LNCAP (cell line): ENCODE measurements around the gene C3orf20.

Experiments
- TF ChIP-seq, protein P1 (sequence below): fragments of 450-650 bp; IDR thresholded peaks from 2 replicates; pipeline ENCODE4 v1.5.1; 2017; ENCODE audit warnings: mild to moderate bottlenecking

C3orf20 gene

DNA sequence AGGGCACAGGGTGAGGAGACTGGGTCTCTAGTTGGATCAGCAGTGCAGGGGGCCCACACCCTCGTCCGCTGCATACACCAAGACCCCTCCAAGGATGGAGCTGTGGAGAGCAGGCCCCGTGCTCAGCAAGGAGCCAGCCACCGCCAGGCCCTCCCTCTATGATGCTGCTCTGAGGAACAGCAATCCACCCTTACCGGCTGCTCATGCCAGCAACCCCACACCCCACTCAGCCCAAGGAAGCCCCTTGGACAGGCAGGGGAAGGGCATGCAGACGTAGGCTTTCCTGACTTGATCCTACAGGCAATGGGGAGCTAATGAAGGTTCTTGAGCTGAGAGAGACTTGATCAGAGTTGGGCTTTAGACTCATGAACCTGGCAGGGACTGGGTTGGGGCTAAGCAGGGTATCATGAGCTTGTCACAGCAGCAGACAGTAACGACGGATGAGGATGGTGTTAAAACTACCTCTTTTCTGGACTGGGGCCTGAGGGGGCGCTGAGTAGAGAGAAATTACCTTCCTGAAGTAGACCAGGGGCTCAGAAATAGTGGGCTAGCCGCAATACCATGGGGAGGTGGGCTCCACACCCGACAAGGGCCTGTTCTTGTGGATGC lies 93.3 kb downstream of the C3orf20 start:
- TF ChIP-seq, protein P1, sequence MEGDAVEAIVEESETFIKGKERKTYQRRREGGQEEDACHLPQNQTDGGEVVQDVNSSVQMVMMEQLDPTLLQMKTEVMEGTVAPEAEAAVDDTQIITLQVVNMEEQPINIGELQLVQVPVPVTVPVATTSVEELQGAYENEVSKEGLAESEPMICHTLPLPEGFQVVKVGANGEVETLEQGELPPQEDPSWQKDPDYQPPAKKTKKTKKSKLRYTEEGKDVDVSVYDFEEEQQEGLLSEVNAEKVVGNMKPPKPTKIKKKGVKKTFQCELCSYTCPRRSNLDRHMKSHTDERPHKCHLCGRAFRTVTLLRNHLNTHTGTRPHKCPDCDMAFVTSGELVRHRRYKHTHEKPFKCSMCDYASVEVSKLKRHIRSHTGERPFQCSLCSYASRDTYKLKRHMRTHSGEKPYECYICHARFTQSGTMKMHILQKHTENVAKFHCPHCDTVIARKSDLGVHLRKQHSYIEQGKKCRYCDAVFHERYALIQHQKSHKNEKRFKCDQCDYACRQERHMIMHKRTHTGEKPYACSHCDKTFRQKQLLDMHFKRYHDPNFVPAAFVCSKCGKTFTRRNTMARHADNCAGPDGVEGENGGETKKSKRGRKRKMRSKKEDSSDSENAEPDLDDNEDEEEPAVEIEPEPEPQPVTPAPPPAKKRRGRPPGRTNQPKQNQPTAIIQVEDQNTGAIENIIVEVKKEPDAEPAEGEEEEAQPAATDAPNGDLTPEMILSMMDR = no peak

GRCh38 chr3:14768881-14769280 lies 93.9 kb downstream of the C3orf20 start:
- TF ChIP-seq, protein P1 = no peak

- TF ChIP-seq, protein P1 = no peak
Observed at GRCh38 chr3:14769544-14770325, 94.8 kb downstream of the C3orf20 start.

DNA sequence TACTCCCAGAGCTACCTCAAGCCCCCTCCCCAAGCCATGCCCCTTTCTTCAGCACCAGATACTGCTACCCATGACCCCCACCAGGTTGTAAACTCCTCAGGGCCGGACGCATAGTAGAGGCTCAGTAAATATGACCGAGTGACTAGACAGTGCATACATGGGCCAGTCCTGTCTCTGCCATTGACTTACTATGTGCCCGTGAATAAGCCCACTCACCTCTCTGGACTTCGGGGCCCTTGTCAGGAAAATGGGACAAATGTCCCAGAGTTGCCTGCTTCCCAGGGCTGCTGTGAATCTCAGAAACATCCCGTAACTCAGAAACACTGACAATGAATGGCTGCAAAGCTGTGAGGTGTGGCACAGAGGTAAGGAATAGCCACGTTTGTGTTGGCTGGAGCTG lies 95.7 kb downstream of the C3orf20 start:
- TF ChIP-seq, protein P1 = no peak

- TF ChIP-seq, protein P1 = no peak
Observed at GRCh38 chr3:14771593-14772497, 96.9 kb downstream of the C3orf20 start.

GRCh38 chr3:14772533-14773138 lies 97.7 kb downstream of the C3orf20 start:
- TF ChIP-seq, protein P1 = no peak

- TF ChIP-seq, protein P1 = no peak
Observed at GRCh38 chr3:14773281-14773680, 98.3 kb downstream of the C3orf20 start.
